Stimulated activated naive CD4-positive, alpha-beta T cell (primary cell): ENCODE results near the gene GJB3.
A peak's percentile ranks its signal among the peaks of the same experiment; 100 is the strongest.
"Not testable (repeated sequence)": the region's sequence is repeated elsewhere in the genome, so short reads cannot be mapped to it uniquely, and the experiment has no call there.

ENCODE experiments used
- DNase-seq, 6 experiments: peaks; one replicate each; lab custom pipeline; 2025; lab: John Stamatoyannopoulos, UW

GJB3 gene

GRCh38 chr1:34786521-34787325 is 5.7 kb downstream of the GJB3 start:
- DNase-seq = peak; percentile 6 to 47 (median 36)

- no peak for DNase-seq
These were observed 6.7 kb downstream of the GJB3 start for GRCh38 chr1:34787461-34788420.

GRCh38 chr1:34790985-34791384 is 10.0 kb downstream of the GJB3 start:
- DNase-seq = no peak

- no peak for DNase-seq
These were observed 11.4 kb downstream of the GJB3 start for GRCh38 chr1:34792424-34792823.

GRCh38 chr1:34792868-34793727 is 12.1 kb downstream of the GJB3 start, which contains the start of gene GJA4:
TSS of gene GJA4 (plus strand) at chr1:34792999. CDS start at chr1:34794214, 1,215 bp downstream.
- no peak for DNase-seq

GRCh38 chr1:34794001-34794789 is 13.2 kb downstream of the GJB3 start:
- DNase-seq = no peak

GRCh38 chr1:34794790-34795180 is 13.8 kb downstream of the GJB3 start:
- no peak for DNase-seq

GRCh38 chr1:34795916-34796315 is 14.9 kb downstream of the GJB3 start:
- no peak for DNase-seq

- no peak for DNase-seq
These were observed 16.0 kb downstream of the GJB3 start for GRCh38 chr1:34796990-34797389.

GRCh38 chr1:34800214-34800613 is 19.2 kb downstream of the GJB3 start:
- DNase-seq = no peak

- no peak for DNase-seq
These were observed 22.8 kb downstream of the GJB3 start for GRCh38 chr1:34803770-34804169.

GRCh38 chr1:34806396-34806795 is 25.4 kb downstream of the GJB3 start:
- no peak for DNase-seq

GRCh38 chr1:34808051-34808810 is 27.2 kb downstream of the GJB3 start:
- DNase-seq = no peak

GRCh38 chr1:34810781-34811180 is 29.8 kb downstream of the GJB3 start:
- DNase-seq = not testable (repeated sequence)

- DNase-seq = no peak
These were observed 35.3 kb downstream of the GJB3 start for GRCh38 chr1:34816332-34816731.

GRCh38 chr1:34816778-34817177 is 35.8 kb downstream of the GJB3 start:
- no peak for DNase-seq

GRCh38 chr1:34818862-34819261 is 37.8 kb downstream of the GJB3 start:
- DNase-seq = not testable (repeated sequence)

- DNase-seq = no peak
These were observed 41.2 kb downstream of the GJB3 start for GRCh38 chr1:34822202-34822601.

- DNase-seq = no peak
These were observed 43.9 kb downstream of the GJB3 start for GRCh38 chr1:34824817-34825454.
